OCI-LY7 (cell line): ENCODE data around the gene USP53.

Source experiments
- EZH2phosphoT487 ChIP-seq: fragments of 200-600 bp; sonication (generic); IDR thresholded peaks from 2 replicates; pipeline ENCODE4 v1.6.1; 2018; ENCODE audit warnings: low read depth, borderline replicate concordance, mild to moderate bottlenecking, mixed run types, antibody characterized with exemption, low read length, moderate library complexity, mixed read lengths
- TF ChIP-seq, protein P1 (sequence below): fragments of 200-600 bp; sonication (generic); conservative IDR thresholded peaks from 2 replicates; pipeline ENCODE4 v1.5.1; 2014; ENCODE audit warnings: mild to moderate bottlenecking, antibody characterized with exemption, low read length, moderate library complexity, mixed read lengths

DNA sequence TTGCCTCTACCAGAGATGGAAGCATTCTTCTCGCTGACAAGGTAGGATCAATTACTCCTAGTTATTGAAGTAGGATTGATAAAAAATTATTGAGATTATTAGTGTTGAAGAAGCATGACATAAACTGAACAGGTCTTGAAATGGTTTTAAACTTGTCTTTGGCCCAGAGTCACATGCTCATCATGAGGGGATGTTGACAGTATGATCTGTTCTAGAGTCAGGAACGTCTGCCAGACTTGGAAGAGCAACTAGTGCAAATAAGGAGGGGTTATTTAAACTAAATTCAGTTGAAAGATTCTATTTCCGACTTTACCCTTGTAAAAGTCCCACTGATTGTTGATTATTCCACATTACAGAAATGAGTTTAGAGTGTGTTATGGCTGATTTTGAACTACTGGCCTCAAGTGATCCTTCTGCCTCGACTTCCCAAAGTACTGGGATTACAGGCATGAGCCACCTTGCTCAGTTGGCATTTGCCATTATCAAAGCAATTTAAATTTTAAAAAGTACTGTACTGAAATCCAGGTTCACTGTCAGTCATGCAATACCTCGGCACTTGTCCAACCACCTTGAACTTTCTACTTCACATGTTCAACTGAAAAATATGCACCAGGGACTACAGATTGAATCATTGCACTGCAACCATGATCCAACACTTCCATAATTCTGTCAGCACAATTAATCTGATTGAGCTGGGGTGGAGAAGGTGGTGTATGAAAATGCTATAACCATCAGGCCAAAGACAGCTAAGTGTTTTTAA, 89.7 kb downstream of the USP53 start:
- TF ChIP-seq, protein P1, sequence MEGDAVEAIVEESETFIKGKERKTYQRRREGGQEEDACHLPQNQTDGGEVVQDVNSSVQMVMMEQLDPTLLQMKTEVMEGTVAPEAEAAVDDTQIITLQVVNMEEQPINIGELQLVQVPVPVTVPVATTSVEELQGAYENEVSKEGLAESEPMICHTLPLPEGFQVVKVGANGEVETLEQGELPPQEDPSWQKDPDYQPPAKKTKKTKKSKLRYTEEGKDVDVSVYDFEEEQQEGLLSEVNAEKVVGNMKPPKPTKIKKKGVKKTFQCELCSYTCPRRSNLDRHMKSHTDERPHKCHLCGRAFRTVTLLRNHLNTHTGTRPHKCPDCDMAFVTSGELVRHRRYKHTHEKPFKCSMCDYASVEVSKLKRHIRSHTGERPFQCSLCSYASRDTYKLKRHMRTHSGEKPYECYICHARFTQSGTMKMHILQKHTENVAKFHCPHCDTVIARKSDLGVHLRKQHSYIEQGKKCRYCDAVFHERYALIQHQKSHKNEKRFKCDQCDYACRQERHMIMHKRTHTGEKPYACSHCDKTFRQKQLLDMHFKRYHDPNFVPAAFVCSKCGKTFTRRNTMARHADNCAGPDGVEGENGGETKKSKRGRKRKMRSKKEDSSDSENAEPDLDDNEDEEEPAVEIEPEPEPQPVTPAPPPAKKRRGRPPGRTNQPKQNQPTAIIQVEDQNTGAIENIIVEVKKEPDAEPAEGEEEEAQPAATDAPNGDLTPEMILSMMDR, result no peak
- TF ChIP-seq EZH2phosphoT487, result no peak
